Breast epithelium (tissue), 3 donors: ENCODE measurements around the gene SLC25A28.

Experiments used
- POLR2A ChIP-seq: fragments of 450-650 bp; IDR thresholded peaks from one replicate; pipeline ENCODE4 v1.6.1; 2016; ENCODE audit warnings: antibody characterized with exemption, mild to moderate bottlenecking, moderate library complexity
- POLR2AphosphoS5 ChIP-seq, 3 donors: sonication (generic); formaldehyde crosslinking; IDR thresholded peaks; one replicate each; pipeline ENCODE4 v1.6.1; 2017; ENCODE audit warnings: antibody characterized with exemption in 3 of 3
- TF ChIP-seq, protein P1 (sequence below), 3 donors: fragments of 450-650 bp; IDR thresholded peaks; one replicate each; pipeline ENCODE4 v1.5.1; 2016 to 2017; ENCODE audit warnings: antibody characterized with exemption in 3 of 3, mild to moderate bottlenecking in 3 of 3, moderate library complexity in 3 of 3

DNA sequence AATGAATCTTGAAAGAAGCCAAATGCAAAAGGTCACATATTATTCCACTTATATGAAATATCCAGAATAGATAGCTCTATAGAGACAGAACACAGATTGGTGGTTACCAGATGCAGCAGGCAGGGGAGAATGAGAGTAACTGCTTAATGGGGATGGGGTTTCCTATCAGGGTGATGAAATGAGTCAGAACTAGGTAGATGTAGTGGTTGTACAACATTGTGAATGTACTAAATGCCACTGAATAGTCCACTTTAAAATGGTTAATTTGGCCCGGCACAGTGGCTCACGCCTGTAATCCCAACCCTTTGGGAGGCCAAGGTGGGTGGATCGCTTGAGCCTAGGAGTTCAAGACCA, 9.4 kb upstream of the SLC25A28 start:
- TF ChIP-seq, protein P1, sequence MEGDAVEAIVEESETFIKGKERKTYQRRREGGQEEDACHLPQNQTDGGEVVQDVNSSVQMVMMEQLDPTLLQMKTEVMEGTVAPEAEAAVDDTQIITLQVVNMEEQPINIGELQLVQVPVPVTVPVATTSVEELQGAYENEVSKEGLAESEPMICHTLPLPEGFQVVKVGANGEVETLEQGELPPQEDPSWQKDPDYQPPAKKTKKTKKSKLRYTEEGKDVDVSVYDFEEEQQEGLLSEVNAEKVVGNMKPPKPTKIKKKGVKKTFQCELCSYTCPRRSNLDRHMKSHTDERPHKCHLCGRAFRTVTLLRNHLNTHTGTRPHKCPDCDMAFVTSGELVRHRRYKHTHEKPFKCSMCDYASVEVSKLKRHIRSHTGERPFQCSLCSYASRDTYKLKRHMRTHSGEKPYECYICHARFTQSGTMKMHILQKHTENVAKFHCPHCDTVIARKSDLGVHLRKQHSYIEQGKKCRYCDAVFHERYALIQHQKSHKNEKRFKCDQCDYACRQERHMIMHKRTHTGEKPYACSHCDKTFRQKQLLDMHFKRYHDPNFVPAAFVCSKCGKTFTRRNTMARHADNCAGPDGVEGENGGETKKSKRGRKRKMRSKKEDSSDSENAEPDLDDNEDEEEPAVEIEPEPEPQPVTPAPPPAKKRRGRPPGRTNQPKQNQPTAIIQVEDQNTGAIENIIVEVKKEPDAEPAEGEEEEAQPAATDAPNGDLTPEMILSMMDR (IDR thresholded peaks at IDR 0.05) = no peak
- TF ChIP-seq POLR2A = no peak
- TF ChIP-seq POLR2AphosphoS5 (IDR thresholded peaks at IDR 0.05) = no peak
